Lower leg skin (tissue), 4 donors: ENCODE data around the gene MUC2. TPM values are rescaled to one million over a fixed set of nuclear protein-coding genes. Genes with fewer than 3 reads are reported as not detected.

Experiments
- DNase-seq, 2 donors: peaks; one replicate each; pipeline ENCODE4 v3.0.0-alpha.2; 2019; ENCODE audit warnings: low spot score in 2 of 2
- H3K4me3 ChIP-seq: fragments of 200-600 bp; sonication (generic); 2 replicates; pipeline ENCODE4 v1.5.1; 2017; ENCODE audit warnings: mild to moderate bottlenecking, low read depth; ENCODE audit not compliant: poor library complexity, severe bottlenecking
- CTCF ChIP-seq, 3 donors: fragments of 450-650 bp; IDR thresholded peaks; one replicate each; pipeline ENCODE4 v1.5.1; 2016; ENCODE audit warnings: antibody characterized with exemption in 3 of 3, mild to moderate bottlenecking in 3 of 3, moderate library complexity in 2 of 3
- POLR2A ChIP-seq, 2 donors: fragments of 450-650 bp; IDR thresholded peaks; one replicate each; pipeline ENCODE4 v1.6.1; 2016 to 2017; ENCODE audit warnings: antibody characterized with exemption in 2 of 2, mild to moderate bottlenecking in 1 of 2, moderate library complexity in 1 of 2
- WGBS, 2 donors: methylation state at CpG; one replicate each; pipeline ENCODE4 v1.1.5; 2018; 5-methylcytosine and 5-hydroxymethylcytosine counted together
- intact Hi-C: fragments of 100-400 bp; cut with DNase I; formaldehyde crosslinking; loops from one replicate; pipeline ENCODE4 v1.15.0; 2023; ENCODE audit warnings: low total_unique reads
- total RNA-seq, 4 donors: library from RNA; depleted of rRNA; stranded (reverse); fragments of >200 nt; gene quantifications; one replicate each; pipeline ENCODE4 v1.1.0, GENCODE V29; 2016

Gene MUC2
- total RNA-seq, 4 donors from 2014 or later = 0.02 TPM; not detected in 3

GRCh38 chr11:1038921-1039320 is 35.8 kb upstream of the MUC2 start:
- 85 to 89% methylated on average over 12 of the region's 12 CpGs for WGBS, 2 donors
- TF ChIP-seq POLR2A (IDR thresholded peaks at IDR 0.05) = no peak
- no peak for TF ChIP-seq CTCF (IDR thresholded peaks at IDR 0.05)
- H3K4me3 ChIP-seq = no peak overlapping the region
- DNase-seq = no peak
- intact Hi-C loops = no loop called here

DNA sequence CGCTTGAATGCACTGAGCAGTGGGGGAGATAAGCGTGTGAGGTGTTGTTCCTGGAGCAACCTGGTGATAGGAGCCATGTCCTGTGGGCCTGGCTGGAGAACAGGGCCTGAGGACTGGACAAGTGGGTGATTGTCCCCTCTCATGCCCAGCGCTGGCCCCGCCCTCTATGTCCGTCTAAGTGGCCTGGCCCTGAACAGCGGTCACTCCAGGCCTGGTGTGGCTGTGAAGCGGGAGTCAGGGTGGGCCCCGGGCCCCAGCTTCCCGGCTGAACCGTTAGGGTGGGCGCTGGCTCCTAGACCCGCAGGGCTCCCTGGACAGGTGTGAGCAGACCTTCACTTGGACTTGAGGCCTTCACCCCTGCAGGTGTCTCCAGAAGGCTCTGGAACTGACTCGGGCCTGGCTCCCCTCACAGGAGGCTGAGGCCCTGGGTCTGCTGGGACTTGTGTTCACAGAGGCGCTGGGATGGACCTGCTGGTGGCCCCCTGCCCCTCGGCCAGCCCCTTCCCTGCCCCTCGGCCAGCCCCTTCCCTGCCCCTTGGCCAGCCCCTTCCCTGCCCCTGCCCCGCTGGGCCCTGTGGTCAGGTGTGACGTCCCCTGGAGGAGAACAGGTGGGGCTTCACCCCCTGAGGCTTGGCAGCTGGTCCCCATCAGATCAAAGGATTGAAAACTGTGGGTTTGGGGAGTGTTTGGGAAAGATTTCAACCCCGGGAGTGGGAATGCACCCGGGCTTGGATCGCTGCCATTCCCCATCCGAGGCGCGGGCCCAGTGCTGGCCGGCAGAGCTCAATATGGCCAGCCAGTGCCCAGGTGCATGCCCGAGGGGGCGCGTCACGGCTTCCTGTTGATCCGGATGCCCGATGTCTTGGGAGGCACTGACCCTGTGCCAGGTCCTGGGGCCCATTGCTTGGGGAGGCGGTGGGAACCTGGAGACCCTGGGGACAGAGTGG is 34.9 kb upstream of the MUC2 start:
- DNase-seq = no peak
- intact Hi-C loops = no loop called here
- 56 to 63% methylated on average over 8 to 22 of the region's 32 CpGs for WGBS, 2 donors
- TF ChIP-seq POLR2A (IDR thresholded peaks at IDR 0.05) = no peak
- TF ChIP-seq CTCF (IDR thresholded peaks at IDR 0.05) = no peak
- no peak overlapping the region for H3K4me3 ChIP-seq

GRCh38 chr11:1040428-1041148 is 34.1 kb upstream of the MUC2 start:
- intact Hi-C loops = no loop called here
- WGBS, 2 donors = 69% methylated on average over 16 of the region's 16 CpGs
- DNase-seq = no peak
- H3K4me3 ChIP-seq = no peak overlapping the region
- TF ChIP-seq CTCF (IDR thresholded peaks at IDR 0.05) (no peak), POLR2A (IDR thresholded peaks at IDR 0.05) (no peak)

- H3K4me3 ChIP-seq = no peak overlapping the region
- intact Hi-C loops = no loop called here
- WGBS, 2 donors = 70 to 71% methylated on average over 8 of the region's 8 CpGs
- DNase-seq = no peak
- TF ChIP-seq POLR2A (IDR thresholded peaks at IDR 0.05) = no peak
- TF ChIP-seq CTCF (IDR thresholded peaks at IDR 0.05) = no peak
Measured at GRCh38 chr11:1041149-1041467, 33.6 kb upstream of the MUC2 start.

- intact Hi-C loops = no loop called here
- TF ChIP-seq POLR2A (IDR thresholded peaks at IDR 0.05) (no peak), CTCF (IDR thresholded peaks at IDR 0.05) (no peak)
- 30 to 66% methylated on average over 6 to 8 of the region's 9 CpGs for WGBS, 2 donors
- DNase-seq = no peak
- H3K4me3 ChIP-seq = no peak overlapping the region
Measured at GRCh38 chr11:1041471-1041870, 33.2 kb upstream of the MUC2 start.
